ENCODE results near the gene MAPKAPK2. TPM values are rescaled to one million over a fixed set of nuclear protein-coding genes. Genes with fewer than 3 reads are reported as not detected.

MAPKAPK2 gene
- total RNA-seq, 1 experiment from 2014 or later: 72.4 TPM

- POLR2A ChIA-PET: interaction anchor here (0.7 kb wide), 1 partner anchor 24 kb away, joined by 4 read pairs; no protein-coding TSS in a partner anchor
Measured at GRCh38 chr1:206715552-206716158, 30.9 kb downstream of the MAPKAPK2 start.

More at GRCh38 chr1:206715552-206716158, 30.9 kb downstream of the MAPKAPK2 start:
- CTCF ChIA-PET: interaction anchor here (0.7 kb wide), 2 partner anchors 56 to 209 kb away, joined by 3 to 7 read pairs; no protein-coding TSS in a partner anchor
- Histone ChIP-seq H3K4me1 (ENCODE audit: control insufficient read depth, insufficient read depth, low read length) (peaks cover 35% of the 10 kb centered on the region), H3K27ac (ENCODE audit: low read length) (peak overlapping the region; percentile 12; the same call in 1 of the 2 replicates), H3K4me3 (ENCODE audit: low read depth in 2 of 2, low read length in 2 of 2) (no peak overlapping the region), H3K36me3 (ENCODE audit: control insufficient read depth, insufficient read depth, low read length) (no peaks in the 10 kb centered on the region), H3K9me3 (ENCODE audit: control insufficient read depth, insufficient read depth, low read depth, low read length) (no peaks in the 10 kb centered on the region), H3K27me3 (ENCODE audit: control insufficient read depth, insufficient read depth, low read length) (no peaks in the 10 kb centered on the region)
- in situ Hi-C loops (cut with HindIII; ENCODE audit: low pct_unique_long_range_greater_than_20kb, low sequenced_read_pairs): no loop called here
- no peak for DNase-seq (ENCODE audit: low read depth, low spot score)
- intact Hi-C loops (cut with micrococcal nuclease; ENCODE audit: unreplicated experiment): no loop called here
- TF ChIP-seq TCF7L2 (IDR thresholded peaks at IDR 0.05; ENCODE audit: low read depth, low read length): no peak
- no peak for TF ChIP-seq POLR2AphosphoS5 (IDR thresholded peaks at IDR 0.05; ENCODE audit: low read depth, low read length)
- TF ChIP-seq REST (IDR thresholded peaks at IDR 0.05; ENCODE audit: insufficient read depth in 1 of 2, low read depth in 2 of 2, low read length in 1 of 2): no peak
- no peak for TF ChIP-seq SIN3A (IDR thresholded peaks at IDR 0.05; ENCODE audit: borderline replicate concordance, insufficient read depth, low read depth, low read length)
- TF ChIP-seq CTCF (IDR thresholded peaks at IDR 0.05): no peak
- ATAC-seq: no peak
- BruUV-seq (replicated peaks): no TSS peak
